ENCODE results near the gene GJD3.
"Not testable (repeated sequence)": the region's sequence is repeated elsewhere in the genome, so short reads cannot be mapped to it uniquely, and the experiment has no call there.

Gene GJD3

DNA sequence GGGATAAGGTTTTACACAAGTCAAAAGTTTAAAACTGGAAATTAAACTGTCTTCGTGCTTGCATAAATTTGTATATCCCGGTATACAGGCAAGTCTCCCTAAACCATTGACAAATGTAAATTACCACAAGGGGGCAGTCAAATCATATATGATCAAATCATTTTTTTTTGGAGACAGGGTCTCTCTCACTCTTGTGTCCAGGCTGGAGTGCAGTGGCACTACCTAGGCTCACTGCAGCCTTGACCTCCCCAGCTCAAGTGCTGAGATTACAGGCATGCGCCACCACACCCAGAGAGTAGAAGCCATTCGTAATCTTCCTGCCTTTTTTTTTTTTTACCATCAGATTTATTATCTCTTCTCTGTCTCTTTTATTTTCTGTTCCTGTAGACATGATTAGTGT lies 34.6 kb upstream of the GJD3 start:
- peak; percentile 87 for ATAC-seq
- no peak for TF ChIP-seq ZFP3 (CRISPR knock-in tag; IDR thresholded peaks at IDR 0.05)
- TF ChIP-seq, protein P1, sequence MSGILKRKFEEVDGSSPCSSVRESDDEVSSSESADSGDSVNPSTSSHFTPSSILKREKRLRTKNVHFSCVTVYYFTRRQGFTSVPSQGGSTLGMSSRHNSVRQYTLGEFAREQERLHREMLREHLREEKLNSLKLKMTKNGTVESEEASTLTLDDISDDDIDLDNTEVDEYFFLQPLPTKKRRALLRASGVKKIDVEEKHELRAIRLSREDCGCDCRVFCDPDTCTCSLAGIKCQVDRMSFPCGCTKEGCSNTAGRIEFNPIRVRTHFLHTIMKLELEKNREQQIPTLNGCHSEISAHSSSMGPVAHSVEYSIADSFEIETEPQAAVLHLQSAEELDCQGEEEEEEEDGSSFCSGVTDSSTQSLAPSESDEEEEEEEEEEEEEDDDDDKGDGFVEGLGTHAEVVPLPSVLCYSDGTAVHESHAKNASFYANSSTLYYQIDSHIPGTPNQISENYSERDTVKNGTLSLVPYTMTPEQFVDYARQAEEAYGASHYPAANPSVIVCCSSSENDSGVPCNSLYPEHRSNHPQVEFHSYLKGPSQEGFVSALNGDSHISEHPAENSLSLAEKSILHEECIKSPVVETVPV (CRISPR knock-in tag; IDR thresholded peaks at IDR 0.05): no peak
- TF ChIP-seq ARNTL (CRISPR knock-in tag; IDR thresholded peaks at IDR 0.05; ENCODE audit: borderline replicate concordance, low read depth): no peak
- no peak for TF ChIP-seq GLIS3 (CRISPR knock-in tag; IDR thresholded peaks at IDR 0.05)
- TF ChIP-seq TCF4 (CRISPR knock-in tag; IDR thresholded peaks at IDR 0.05; ENCODE audit: borderline replicate concordance): no peak
- no peak for TF ChIP-seq RARB (CRISPR knock-in tag; IDR thresholded peaks at IDR 0.05)
- no peak for TF ChIP-seq ZFP30 (CRISPR knock-in tag; IDR thresholded peaks at IDR 0.05)
- no peak for TF ChIP-seq ZC3H10 (CRISPR knock-in tag; IDR thresholded peaks at IDR 0.05)
- no peak for TF ChIP-seq PATZ1 (CRISPR knock-in tag; IDR thresholded peaks at IDR 0.05; ENCODE audit: borderline replicate concordance)
- no peak for TF ChIP-seq POU6F1 (CRISPR knock-in tag; IDR thresholded peaks at IDR 0.05; ENCODE audit: borderline replicate concordance, low read depth)
- TF ChIP-seq CREB5 (CRISPR knock-in tag; IDR thresholded peaks at IDR 0.05; ENCODE audit: low read depth): no peak
- TF ChIP-seq SNAI2 (CRISPR knock-in tag; IDR thresholded peaks at IDR 0.05): no peak
- no peak for TF ChIP-seq CSDC2 (CRISPR knock-in tag; IDR thresholded peaks at IDR 0.05)
- no peak for TF ChIP-seq OSR1 (CRISPR knock-in tag; IDR thresholded peaks at IDR 0.05)
- TF ChIP-seq ZNF8 (CRISPR knock-in tag; IDR thresholded peaks at IDR 0.05): no peak

GRCh38 chr17:40386555-40386954 lies 22.0 kb upstream of the GJD3 start:
- not testable (repeated sequence) for ATAC-seq

DNA sequence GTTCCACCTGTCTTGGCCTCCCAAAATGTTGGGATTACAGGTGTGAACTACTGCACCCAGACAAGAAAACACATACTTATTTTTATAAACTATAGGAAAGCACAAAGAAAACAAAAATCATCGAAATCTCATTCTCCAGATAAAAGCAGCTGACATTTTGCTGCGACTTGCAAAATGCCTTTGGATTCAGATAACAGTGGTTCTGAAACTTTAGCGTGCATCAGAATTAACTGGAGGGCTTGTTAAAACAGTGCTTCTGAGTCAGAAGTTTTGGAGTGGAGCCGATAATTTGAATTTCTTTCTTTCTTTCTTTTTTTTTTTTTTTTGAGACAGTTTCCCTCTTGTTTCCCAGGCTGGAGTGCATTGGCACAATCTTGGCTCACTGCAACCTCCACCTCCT lies 17.7 kb upstream of the GJD3 start:
- TF ChIP-seq SNAI2 (CRISPR knock-in tag; IDR thresholded peaks at IDR 0.05): no peak
- no peak for TF ChIP-seq ZNF8 (CRISPR knock-in tag; IDR thresholded peaks at IDR 0.05)
- no peak for TF ChIP-seq ZNF70 (CRISPR knock-in tag; IDR thresholded peaks at IDR 0.05)
- TF ChIP-seq ZC3H10 (CRISPR knock-in tag; IDR thresholded peaks at IDR 0.05): no peak
- no peak for TF ChIP-seq ESRRG (CRISPR knock-in tag; IDR thresholded peaks at IDR 0.05)
- no peak for TF ChIP-seq ZNF565 (CRISPR knock-in tag; conservative IDR thresholded peaks at IDR 0.05; ENCODE audit: low read depth)
- no peak for TF ChIP-seq ISL1 (CRISPR knock-in tag; IDR thresholded peaks at IDR 0.05)
- no peak for TF ChIP-seq GLIS3 (CRISPR knock-in tag; IDR thresholded peaks at IDR 0.05)
- no peak for TF ChIP-seq BACH2 (CRISPR knock-in tag; IDR thresholded peaks at IDR 0.05; ENCODE audit: borderline replicate concordance)
- no peak for TF ChIP-seq RARB (CRISPR knock-in tag; IDR thresholded peaks at IDR 0.05)
- TF ChIP-seq ZFP30 (CRISPR knock-in tag; IDR thresholded peaks at IDR 0.05): no peak
- no peak for TF ChIP-seq ARNTL (CRISPR knock-in tag; IDR thresholded peaks at IDR 0.05; ENCODE audit: borderline replicate concordance, low read depth)
- TF ChIP-seq POU6F1 (CRISPR knock-in tag; IDR thresholded peaks at IDR 0.05; ENCODE audit: borderline replicate concordance, low read depth): no peak
- TF ChIP-seq PATZ1 (CRISPR knock-in tag; IDR thresholded peaks at IDR 0.05; ENCODE audit: borderline replicate concordance): no peak
- no peak for TF ChIP-seq CREB5 (CRISPR knock-in tag; IDR thresholded peaks at IDR 0.05; ENCODE audit: low read depth)
- no peak for TF ChIP-seq TCF4 (CRISPR knock-in tag; IDR thresholded peaks at IDR 0.05; ENCODE audit: borderline replicate concordance)
- no peak for TF ChIP-seq PPARA (CRISPR knock-in tag; IDR thresholded peaks at IDR 0.05; ENCODE audit: borderline replicate concordance)
- TF ChIP-seq OSR1 (CRISPR knock-in tag; IDR thresholded peaks at IDR 0.05): no peak
- TF ChIP-seq, protein P2, sequence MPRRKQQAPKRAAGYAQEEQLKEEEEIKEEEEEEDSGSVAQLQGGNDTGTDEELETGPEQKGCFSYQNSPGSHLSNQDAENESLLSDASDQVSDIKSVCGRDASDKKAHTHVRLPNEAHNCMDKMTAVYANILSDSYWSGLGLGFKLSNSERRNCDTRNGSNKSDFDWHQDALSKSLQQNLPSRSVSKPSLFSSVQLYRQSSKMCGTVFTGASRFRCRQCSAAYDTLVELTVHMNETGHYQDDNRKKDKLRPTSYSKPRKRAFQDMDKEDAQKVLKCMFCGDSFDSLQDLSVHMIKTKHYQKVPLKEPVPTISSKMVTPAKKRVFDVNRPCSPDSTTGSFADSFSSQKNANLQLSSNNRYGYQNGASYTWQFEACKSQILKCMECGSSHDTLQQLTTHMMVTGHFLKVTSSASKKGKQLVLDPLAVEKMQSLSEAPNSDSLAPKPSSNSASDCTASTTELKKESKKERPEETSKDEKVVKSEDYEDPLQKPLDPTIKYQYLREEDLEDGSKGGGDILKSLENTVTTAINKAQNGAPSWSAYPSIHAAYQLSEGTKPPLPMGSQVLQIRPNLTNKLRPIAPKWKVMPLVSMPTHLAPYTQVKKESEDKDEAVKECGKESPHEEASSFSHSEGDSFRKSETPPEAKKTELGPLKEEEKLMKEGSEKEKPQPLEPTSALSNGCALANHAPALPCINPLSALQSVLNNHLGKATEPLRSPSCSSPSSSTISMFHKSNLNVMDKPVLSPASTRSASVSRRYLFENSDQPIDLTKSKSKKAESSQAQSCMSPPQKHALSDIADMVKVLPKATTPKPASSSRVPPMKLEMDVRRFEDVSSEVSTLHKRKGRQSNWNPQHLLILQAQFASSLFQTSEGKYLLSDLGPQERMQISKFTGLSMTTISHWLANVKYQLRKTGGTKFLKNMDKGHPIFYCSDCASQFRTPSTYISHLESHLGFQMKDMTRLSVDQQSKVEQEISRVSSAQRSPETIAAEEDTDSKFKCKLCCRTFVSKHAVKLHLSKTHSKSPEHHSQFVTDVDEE (CRISPR knock-in tag; IDR thresholded peaks at IDR 0.05): no peak
- no peak for ATAC-seq
